Measurements from ENCODE around the gene MME. TPM values are rescaled to one million over a fixed set of nuclear protein-coding genes. Genes with fewer than 3 reads are reported as not detected.

The MME gene
- total RNA-seq, 1 experiment from 2014 or later = 622 TPM

DNA sequence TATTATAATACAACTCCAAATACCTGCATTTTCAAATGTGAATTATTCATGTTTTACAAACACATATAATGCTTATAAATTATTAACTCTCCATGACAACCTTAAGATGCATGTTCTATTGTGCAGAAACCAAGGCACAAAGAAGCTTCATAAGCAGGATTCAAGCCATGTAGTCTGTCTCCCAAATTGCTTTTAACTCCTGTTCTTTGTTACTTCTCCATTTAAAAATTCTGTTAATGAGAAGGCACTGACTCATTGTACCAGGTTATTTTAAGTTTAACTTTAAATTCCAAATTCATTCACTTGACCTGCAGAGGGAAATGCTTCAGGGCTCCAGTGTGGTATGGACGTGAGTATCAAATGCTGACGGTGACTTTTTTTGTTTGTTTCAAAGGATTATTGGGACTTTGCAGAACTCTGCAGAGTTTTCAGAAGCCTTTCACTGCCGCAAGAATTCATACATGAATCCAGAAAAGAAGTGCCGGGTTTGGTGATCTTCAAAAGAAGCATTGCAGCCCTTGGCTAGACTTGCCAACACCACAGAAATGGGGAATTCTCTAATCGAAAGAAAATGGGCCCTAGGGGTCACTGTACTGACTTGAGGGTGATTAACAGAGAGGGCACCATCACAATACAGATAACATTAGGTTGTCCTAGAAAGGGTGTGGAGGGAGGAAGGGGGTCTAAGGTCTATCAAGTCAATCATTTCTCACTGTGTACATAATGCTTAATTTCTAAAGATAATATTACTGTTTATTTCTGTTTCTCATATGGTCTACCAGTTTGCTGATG is 100.0 kb downstream of the MME start:
- DNase-seq (ENCODE audit: low spot score) = no peak
- in situ Hi-C loops (cut with HindIII; ENCODE audit: low sequenced_read_pairs) = no loop called here

DNA sequence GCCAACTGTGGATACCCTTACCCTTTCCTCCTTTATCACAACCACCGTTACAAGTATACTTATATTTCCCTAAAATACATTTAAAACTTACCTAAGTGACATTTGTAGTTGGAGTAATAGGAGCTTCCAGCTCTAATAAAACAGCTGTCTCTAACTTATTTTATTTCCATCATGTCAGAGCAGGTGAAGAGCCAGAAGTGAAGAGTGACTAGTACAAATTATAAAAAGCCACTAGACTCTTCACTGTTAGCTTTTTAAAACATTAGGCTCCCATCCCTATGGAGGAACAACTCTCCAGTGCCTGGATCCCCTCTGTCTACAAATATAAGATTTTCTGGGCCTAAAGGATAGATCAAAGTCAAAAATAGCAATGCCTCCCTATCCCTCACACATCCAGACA is 102.3 kb downstream of the MME start:
- no peak for DNase-seq (ENCODE audit: low spot score)
- in situ Hi-C loops (cut with HindIII; ENCODE audit: low sequenced_read_pairs) = no loop called here

DNA sequence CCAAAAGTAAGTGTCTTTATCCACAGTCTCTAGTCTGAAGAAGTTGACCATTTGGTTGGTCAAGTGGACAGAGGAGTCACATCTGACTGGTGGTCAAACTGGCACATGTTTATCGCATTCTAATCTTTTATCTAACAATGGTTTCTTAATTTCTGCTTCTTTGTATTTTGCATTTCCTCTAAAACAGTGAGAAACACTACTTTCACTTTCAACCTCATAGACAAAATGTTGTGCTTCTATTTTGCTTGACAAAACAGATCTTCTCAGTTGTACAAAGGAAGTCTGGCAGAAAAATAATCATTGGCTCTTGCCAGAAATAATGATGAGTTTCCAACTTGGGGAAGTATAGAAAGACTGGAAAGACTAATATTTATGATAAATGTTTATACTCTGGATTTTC is 103.9 kb downstream of the MME start:
- in situ Hi-C loops (cut with HindIII; ENCODE audit: low sequenced_read_pairs) = no loop called here
- DNase-seq (ENCODE audit: low spot score) = no peak

GRCh38 chr3:155185631-155186071 is 105.5 kb downstream of the MME start:
- in situ Hi-C loops (cut with HindIII; ENCODE audit: low sequenced_read_pairs) = no loop called here
- no peak for DNase-seq (ENCODE audit: low spot score)

DNA sequence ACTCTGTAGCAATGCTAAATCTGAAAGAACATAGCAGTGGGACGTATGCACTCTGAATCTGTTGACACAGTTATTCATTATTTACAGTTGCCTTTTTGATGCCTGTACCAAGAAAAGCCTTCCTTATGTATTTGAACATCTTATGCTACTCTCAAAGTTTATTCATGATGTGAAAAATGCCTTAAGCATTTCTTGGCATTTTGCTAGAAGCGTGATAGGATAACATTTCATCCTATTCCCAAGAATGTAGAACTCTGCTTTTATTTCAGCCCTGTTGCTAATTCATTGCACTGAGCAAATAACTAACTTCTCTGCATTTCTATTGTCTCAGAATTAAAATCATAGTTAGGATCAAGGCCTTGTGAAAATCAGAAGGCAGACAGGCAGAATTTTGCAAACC is 107.9 kb downstream of the MME start:
- DNase-seq (ENCODE audit: low spot score) = no peak
- in situ Hi-C loops (cut with HindIII; ENCODE audit: low sequenced_read_pairs) = no loop called here

GRCh38 chr3:155189478-155189877 is 109.4 kb downstream of the MME start:
- no peak for DNase-seq (ENCODE audit: low spot score)
- in situ Hi-C loops (cut with HindIII; ENCODE audit: low sequenced_read_pairs) = no loop called here

- in situ Hi-C loops (cut with HindIII; ENCODE audit: low sequenced_read_pairs) = no loop called here
These were observed 110.6 kb downstream of the MME start for GRCh38 chr3:155190691-155191090.

DNA sequence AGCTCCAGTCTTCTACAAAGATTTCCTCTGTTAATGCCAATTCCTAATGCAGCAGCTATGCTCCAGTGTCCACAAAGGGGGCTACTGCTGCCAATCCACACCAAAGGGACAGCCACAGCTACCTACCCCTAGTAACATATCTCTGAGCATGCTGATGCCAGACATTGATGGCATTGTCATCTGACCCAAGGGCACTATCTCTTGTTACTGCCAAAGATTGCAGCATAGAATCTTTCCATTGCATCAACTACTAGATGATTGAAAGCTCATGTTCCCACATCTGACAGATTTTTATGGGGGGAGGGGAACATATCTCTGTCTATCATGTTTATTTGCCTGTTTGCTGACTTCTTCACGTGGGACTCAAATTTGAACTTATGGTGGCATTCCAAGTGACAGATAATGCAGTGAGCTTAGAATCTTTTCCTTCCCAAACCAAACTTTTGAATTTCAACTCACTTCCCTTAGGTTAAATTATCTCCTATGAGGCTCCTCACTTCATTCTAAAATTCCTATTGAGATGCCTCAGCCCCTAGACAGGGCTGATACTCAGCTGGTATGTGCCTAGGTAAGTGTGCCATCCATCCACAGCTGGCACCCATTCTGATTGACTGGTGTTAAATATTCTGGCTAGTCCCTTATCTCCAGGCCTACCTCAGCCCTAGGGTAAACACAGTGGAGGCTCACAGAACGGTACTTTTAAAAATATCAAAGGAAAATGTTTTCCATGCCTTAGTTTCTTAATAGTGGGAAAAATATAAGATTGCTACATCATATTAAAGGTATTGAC is 113.0 kb downstream of the MME start:
- in situ Hi-C loops (cut with HindIII; ENCODE audit: low sequenced_read_pairs) = no loop called here
- DNase-seq (ENCODE audit: low spot score) = no peak

More at GRCh38 chr3:155190691-155191090, 110.6 kb downstream of the MME start:
- DNase-seq (ENCODE audit: low spot score) = no peak

DNA sequence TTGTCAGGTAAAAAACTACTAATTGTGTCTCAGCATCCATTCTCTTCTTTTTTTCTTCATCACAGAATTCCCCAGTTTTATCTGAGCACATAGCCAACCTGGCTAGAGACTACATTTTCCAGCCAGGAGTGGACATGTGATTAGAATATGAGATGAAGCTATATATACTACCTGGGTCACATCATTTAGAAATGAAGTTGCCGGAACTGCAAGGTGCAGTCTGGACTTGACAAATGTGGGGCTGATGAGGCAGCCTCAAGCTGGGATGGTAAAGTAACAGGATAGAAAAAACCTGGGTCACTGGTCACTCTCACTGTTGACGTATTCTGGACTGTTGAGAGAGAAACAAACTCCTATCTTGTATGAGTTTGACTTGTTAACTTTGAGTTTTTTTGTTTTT is 113.7 kb downstream of the MME start:
- in situ Hi-C loops (cut with HindIII; ENCODE audit: low sequenced_read_pairs) = no loop called here
- no peak for DNase-seq (ENCODE audit: low spot score)

GRCh38 chr3:155194973-155195957 is 115.1 kb downstream of the MME start:
- in situ Hi-C loops (cut with HindIII; ENCODE audit: low sequenced_read_pairs) = no loop called here
- no peak for DNase-seq (ENCODE audit: low spot score)

- in situ Hi-C loops (cut with HindIII; ENCODE audit: low sequenced_read_pairs) = no loop called here
- no peak for DNase-seq (ENCODE audit: low spot score)
These were observed 116.3 kb downstream of the MME start for GRCh38 chr3:155196131-155197021.

DNA sequence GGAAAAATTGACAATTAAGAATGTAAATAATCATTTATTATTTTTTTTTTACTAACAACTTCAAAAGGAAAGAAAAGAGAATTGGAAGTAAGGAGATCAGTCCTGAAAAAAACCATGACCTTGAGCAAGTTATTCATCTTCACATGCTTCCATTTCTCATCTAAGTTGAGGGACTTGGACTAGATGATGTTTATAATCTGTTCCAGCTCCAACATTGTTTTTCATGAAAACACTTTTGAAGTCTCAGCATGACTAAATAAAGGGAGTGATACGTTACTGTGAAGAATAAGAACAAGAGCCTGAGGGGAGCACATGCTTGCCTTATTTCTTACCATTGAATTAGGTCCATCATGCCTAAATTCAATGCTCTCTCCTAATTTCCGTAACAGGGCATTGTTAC is 117.7 kb downstream of the MME start:
- in situ Hi-C loops (cut with HindIII; ENCODE audit: low sequenced_read_pairs) = no loop called here
- no peak for DNase-seq (ENCODE audit: low spot score)

GRCh38 chr3:155202626-155203025 is 122.5 kb downstream of the MME start:
- in situ Hi-C loops (cut with HindIII; ENCODE audit: low sequenced_read_pairs) = no loop called here
- DNase-seq (ENCODE audit: low spot score) = no peak

DNA sequence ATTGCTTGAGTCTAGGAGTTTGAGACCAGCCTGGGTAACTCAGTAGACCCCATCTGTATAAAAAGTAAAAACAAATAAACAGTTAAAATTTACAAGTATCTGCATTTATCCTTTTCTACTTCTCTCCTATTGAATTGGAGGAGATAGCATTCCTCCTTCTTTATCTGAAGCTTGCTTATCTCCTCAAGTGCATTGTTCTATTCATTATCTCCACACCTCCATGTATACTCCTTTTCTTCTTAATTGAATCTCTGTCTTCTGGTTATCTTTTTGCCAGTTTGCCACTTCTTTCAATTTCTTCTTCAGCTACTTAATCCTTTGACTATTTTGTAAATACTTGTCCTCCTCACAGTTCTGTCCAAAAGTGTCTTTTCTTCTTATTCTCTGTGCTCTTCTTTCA is 124.7 kb downstream of the MME start:
- DNase-seq (ENCODE audit: low spot score) = no peak

DNA sequence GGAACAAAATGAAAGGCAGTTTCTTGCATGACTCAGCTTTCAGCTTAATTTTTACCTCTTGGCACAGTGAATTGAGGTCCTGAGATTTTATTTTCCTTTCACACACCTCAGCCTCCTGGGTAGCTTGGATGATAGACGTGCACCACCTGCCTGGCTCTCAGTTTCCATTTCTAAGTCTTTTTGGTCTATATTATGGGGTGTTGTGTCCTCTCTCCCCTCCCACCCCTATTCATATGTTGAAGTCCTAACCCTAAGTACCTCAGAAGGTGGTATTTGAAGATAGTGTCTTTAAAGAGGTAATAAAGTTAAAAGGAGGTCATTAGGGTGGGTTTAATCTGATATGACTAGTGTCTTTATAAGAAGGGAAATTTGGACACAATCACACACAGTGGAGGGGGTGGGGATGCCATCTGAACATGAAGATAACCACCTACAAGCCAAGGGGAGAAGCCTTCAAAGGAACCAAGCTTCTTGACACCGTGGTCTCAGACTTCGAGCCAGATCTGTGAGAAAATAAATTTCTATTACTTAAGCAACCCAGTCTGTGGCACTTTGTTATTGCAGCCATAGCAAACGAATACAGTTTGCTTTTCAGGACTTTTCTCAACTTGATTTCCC is 128.2 kb downstream of the MME start:
- no peak for DNase-seq (ENCODE audit: low spot score)
- in situ Hi-C loops (cut with HindIII; ENCODE audit: low sequenced_read_pairs) = no loop called here

More for the DNA sequence above, 124.7 kb downstream of the MME start:
- in situ Hi-C loops (cut with HindIII; ENCODE audit: low sequenced_read_pairs) = no loop called here

- no peak for DNase-seq (ENCODE audit: low spot score)
- in situ Hi-C loops (cut with HindIII; ENCODE audit: low sequenced_read_pairs) = no loop called here
These were observed 130.6 kb downstream of the MME start for GRCh38 chr3:155210736-155211135.

- DNase-seq (ENCODE audit: low spot score) = no peak
- in situ Hi-C loops (cut with HindIII; ENCODE audit: low sequenced_read_pairs) = no loop called here
These were observed 131.1 kb downstream of the MME start for GRCh38 chr3:155211266-155211665.

GRCh38 chr3:155211940-155212339 is 131.8 kb downstream of the MME start:
- in situ Hi-C loops (cut with HindIII; ENCODE audit: low sequenced_read_pairs) = no loop called here
- DNase-seq (ENCODE audit: low spot score) = no peak
